MCF 10A (cell line): Measurements from ENCODE around the gene SHROOM3. TPM values are rescaled to one million over a fixed set of nuclear protein-coding genes. Genes with fewer than 3 reads are reported as not detected.

Experiments
- BruUV-seq: library from RNA; stranded (reverse); fragments of 400-500 nt; replicated peaks from 2 replicates; lab custom pipeline; 2021; lab: Mats Ljungman, UMichigan
- CTCF ChIA-PET: fragments of 300-600 bp; sonication (Branson Sonifier 250); formaldehyde crosslinking; extraction: SDS; loops from one replicate; lab custom pipeline; 2021; ENCODE audit warnings: antibody characterized with exemption, inconsistent platforms; lab: Yijun Ruan, JAX
- POLR2A ChIA-PET: fragments of 300-600, 350-650 bp; sonication (Branson Sonifier 250); formaldehyde crosslinking; extraction: SDS; loops from one replicate; lab custom pipeline; 2020; ENCODE audit warnings: antibody characterized with exemption, inconsistent platforms; lab: Yijun Ruan, JAX
- DNase-seq: peaks from one replicate; pipeline ENCODE4 v3.0.0-alpha.2; 2018; ENCODE audit not compliant: unreplicated experiment
- H3K27ac Mint-ChIP-seq: one replicate; pipeline ENCODE4 v1.8.0; 2022; ENCODE audit warnings: mild to moderate bottlenecking, low read depth, mixed read lengths; ENCODE audit not compliant: unreplicated experiment
- H3K27me3 Mint-ChIP-seq: one replicate; pipeline ENCODE4 v1.8.0; 2022; ENCODE audit warnings: mixed read lengths; ENCODE audit not compliant: insufficient read depth, unreplicated experiment
- H3K36me3 Mint-ChIP-seq: one replicate; pipeline ENCODE4 v1.8.0; 2022; ENCODE audit warnings: mild to moderate bottlenecking, moderate library complexity, mixed read lengths; ENCODE audit not compliant: insufficient read depth, unreplicated experiment
- H3K4me1 Mint-ChIP-seq: one replicate; pipeline ENCODE4 v1.8.0; 2022; ENCODE audit warnings: mixed read lengths; ENCODE audit not compliant: insufficient read depth, unreplicated experiment
- H3K4me3 Mint-ChIP-seq: one replicate; pipeline ENCODE4 v1.8.0; 2022; ENCODE audit warnings: mild to moderate bottlenecking, moderate library complexity, mixed read lengths; ENCODE audit not compliant: unreplicated experiment
- H3K9me3 Mint-ChIP-seq: one replicate; pipeline ENCODE4 v1.8.0; 2022; ENCODE audit warnings: mixed read lengths; ENCODE audit not compliant: unreplicated experiment
- intact Hi-C: fragments of 100-400 bp; cut with micrococcal nuclease; formaldehyde crosslinking; loops from 2 replicates; pipeline ENCODE4 v1.14.1; 2022
- total RNA-seq: library from RNA; stranded (reverse); gene quantifications from 2 replicates; pipeline ENCODE4 v1.2.3, GENCODE V29; 2022
- TF ChIP-seq, protein P1 (sequence below): fragments of 200-600 bp; IDR thresholded peaks from one replicate; pipeline ENCODE4 v1.8.0; 2022; ENCODE audit warnings: antibody characterized with exemption, mild to moderate bottlenecking; ENCODE audit not compliant: unreplicated experiment

The SHROOM3 gene
- total RNA-seq, 1 experiment from 2014 or later = 20.7 TPM

DNA sequence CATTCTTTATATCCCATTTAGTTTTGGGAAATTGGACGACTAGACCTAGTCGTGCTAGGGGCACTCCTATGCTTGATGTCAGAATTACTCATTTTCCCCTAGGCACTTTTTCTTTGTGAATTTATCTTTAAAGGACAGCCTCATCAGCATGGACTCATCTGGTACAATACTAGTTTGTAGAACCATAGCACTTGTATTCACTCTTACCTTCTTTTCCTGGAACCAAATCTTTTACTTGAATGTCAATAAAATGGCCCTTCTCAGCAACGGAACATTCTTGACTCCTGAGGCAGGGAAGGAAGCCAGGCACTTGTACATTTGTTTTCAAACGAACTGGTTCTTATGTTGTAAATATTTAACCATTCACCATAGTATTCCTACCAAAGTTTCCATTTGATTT is 187.1 kb downstream of the SHROOM3 start:
- intact Hi-C loops = loop anchor here (5.0 kb wide), 1 partner anchor 35 kb away; no protein-coding TSS in a partner anchor

DNA sequence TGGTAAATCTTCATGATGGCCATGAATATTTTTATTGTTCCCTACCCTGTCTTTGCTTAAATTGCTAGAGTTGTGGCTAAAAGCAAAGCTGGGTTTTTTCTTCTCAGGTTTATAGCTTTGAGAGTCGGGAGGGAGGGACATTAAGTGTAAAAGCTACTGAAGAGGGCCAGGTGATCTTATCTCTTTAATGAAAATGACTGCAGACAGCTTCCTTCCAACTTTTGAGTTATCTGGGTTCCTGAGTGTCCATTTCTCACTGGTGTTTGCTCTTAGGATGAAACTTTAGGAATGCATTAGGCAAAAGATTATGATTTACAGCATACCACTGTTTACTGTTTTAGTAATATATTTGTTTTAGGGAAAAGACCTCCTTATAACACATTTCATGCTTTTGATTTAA is 187.7 kb downstream of the SHROOM3 start:
- Mint-ChIP-seq H3K4me3 (no peak overlapping the region), H3K4me1 (peaks cover 37% of the 10 kb centered on the region), H3K9me3 (no peaks in the 10 kb centered on the region), H3K27me3 (no peaks in the 10 kb centered on the region), H3K27ac (peak overlapping the region; percentile 93), H3K36me3 (no peaks in the 10 kb centered on the region)
- no TSS peak for BruUV-seq
- ChIA-PET POLR2A (interaction anchor here (0.6 to 2.5 kb wide), 8 partner anchors 9 to 66 kb away, joined by 3 to 9 read pairs (median 4); no protein-coding TSS in a partner anchor), CTCF (interaction anchor here (0.5 kb wide), 1 partner anchor 50 kb away, joined by 4 read pairs; no protein-coding TSS in a partner anchor)
- intact Hi-C loops = loop anchor here (5.0 kb wide), 1 partner anchor 35 kb away; no protein-coding TSS in a partner anchor
- DNase-seq = no peak
- TF ChIP-seq, protein P1, sequence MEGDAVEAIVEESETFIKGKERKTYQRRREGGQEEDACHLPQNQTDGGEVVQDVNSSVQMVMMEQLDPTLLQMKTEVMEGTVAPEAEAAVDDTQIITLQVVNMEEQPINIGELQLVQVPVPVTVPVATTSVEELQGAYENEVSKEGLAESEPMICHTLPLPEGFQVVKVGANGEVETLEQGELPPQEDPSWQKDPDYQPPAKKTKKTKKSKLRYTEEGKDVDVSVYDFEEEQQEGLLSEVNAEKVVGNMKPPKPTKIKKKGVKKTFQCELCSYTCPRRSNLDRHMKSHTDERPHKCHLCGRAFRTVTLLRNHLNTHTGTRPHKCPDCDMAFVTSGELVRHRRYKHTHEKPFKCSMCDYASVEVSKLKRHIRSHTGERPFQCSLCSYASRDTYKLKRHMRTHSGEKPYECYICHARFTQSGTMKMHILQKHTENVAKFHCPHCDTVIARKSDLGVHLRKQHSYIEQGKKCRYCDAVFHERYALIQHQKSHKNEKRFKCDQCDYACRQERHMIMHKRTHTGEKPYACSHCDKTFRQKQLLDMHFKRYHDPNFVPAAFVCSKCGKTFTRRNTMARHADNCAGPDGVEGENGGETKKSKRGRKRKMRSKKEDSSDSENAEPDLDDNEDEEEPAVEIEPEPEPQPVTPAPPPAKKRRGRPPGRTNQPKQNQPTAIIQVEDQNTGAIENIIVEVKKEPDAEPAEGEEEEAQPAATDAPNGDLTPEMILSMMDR = no peak

More for the DNA sequence above, 187.1 kb downstream of the SHROOM3 start:
- Mint-ChIP-seq H3K27me3 (no peaks in the 10 kb centered on the region), H3K27ac (peak overlapping the region; percentile 87), H3K9me3 (no peaks in the 10 kb centered on the region), H3K4me1 (peaks cover 37% of the 10 kb centered on the region), H3K4me3 (peak overlapping the region; percentile 3), H3K36me3 (no peaks in the 10 kb centered on the region)
- no TSS peak for BruUV-seq
- TF ChIP-seq, protein P1 = no peak
- DNase-seq = peak; percentile 75
- ChIA-PET CTCF (no interaction called here), POLR2A (interaction anchor here (1.1 to 1.6 kb wide), 5 partner anchors 10 to 67 kb away, joined by 4 to 7 read pairs (median 4); no protein-coding TSS in a partner anchor)

DNA sequence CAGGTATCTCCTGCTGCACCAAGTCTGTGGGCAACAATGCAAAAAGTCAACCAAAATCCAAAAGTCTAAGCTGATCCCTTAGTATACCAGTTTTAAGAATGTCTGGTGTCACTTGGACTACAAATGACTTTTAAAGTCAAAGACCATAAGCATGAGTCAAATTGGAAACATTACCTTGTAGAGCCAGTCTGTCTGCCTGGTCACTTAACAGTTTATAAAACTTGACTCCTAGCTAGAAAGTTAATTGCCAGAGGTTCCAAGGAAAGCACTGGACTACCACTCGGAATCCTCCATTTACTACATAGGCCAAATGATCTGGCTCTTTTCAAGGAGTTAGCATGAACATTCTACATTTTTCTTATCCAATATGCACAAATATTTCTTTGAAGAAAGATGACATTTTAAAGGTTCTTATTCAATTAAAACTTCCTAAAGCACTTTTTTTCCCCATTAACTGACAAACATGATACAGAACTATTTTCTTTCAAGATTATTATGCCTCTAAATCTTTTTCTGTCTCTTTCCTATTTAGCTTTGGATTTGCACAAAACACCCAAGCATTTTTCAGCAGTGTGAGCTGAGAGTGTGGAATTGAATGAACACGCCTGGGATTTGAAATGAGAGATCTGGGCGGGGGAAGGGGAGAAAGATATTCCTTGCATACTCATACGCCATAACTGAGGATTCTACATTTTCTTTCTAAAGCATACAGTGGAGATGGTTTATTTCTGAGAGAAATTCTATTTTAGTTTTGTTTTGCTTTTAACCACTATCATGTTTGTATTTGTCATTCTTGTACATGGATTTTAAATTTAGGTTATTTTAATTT is 188.4 kb downstream of the SHROOM3 start:
- ChIA-PET CTCF (interaction anchor here (0.5 to 0.6 kb wide), 2 partner anchors 49 to 447 kb away, joined by 4 read pairs; no protein-coding TSS in a partner anchor), POLR2A (interaction anchor here (0.6 to 2.5 kb wide), 10 partner anchors 9 to 66 kb away, joined by 3 to 9 read pairs (median 4); no protein-coding TSS in a partner anchor)
- no peaks in the 10 kb centered on the region for H3K36me3 Mint-ChIP-seq
- H3K27ac Mint-ChIP-seq = peak overlapping the region; percentile 93
- no peaks in the 10 kb centered on the region for H3K27me3 Mint-ChIP-seq
- TF ChIP-seq, protein P1 = no peak
- BruUV-seq = TSS peak; percentile 71
- no peaks in the 10 kb centered on the region for H3K9me3 Mint-ChIP-seq
- no peak overlapping the region for H3K4me3 Mint-ChIP-seq
- no peak for DNase-seq
- peaks cover 37% of the 10 kb centered on the region for H3K4me1 Mint-ChIP-seq
- intact Hi-C loops = loop anchor here (5.0 kb wide), 1 partner anchor 36 kb away; no protein-coding TSS in a partner anchor

DNA sequence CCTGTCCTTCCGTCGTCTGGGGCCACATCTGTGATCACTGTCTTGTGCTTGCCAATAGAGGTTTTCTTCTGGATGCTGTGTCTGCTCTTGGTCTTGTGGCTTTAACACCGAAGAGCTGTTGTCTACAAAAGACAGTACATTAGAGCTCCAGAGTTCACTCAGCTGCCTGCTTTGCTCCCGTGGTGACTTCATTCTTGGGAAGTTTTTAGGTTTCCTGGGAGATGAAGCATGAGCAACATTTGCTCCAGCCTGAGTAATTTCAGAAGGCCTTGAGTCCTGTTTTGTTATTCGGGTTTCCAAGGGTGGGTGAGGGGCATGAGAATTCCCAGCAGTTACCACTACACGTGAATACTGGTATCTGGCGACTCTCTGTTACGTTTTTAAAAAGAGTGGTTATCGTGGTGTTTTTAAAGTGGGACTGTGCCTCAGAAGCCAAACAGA is 189.2 kb downstream of the SHROOM3 start:
- DNase-seq = peak; percentile 41
- H3K4me3 Mint-ChIP-seq = peak overlapping the region; percentile 31
- TF ChIP-seq, protein P1 = no peak

More for the DNA sequence above, 189.2 kb downstream of the SHROOM3 start:
- Mint-ChIP-seq H3K27ac (peak overlapping the region; percentile 93), H3K36me3 (no peaks in the 10 kb centered on the region), H3K4me1 (peaks cover 37% of the 10 kb centered on the region), H3K9me3 (no peaks in the 10 kb centered on the region), H3K27me3 (no peaks in the 10 kb centered on the region)
- POLR2A ChIA-PET = interaction anchor here (0.7 to 2.5 kb wide), 4 partner anchors 14 to 134 kb away, joined by 3 to 9 read pairs (median 4); no protein-coding TSS in a partner anchor
- intact Hi-C loops = loop anchor here (5.0 kb wide), 1 partner anchor 37 kb away; no protein-coding TSS in a partner anchor
- CTCF ChIA-PET = interaction anchor here (0.6 kb wide), 1 partner anchor 26 kb away, joined by 3 read pairs; no protein-coding TSS in a partner anchor
- no TSS peak for BruUV-seq
